Mucosa of descending colon (tissue), 3 donors: ENCODE measurements around the gene PTP4A2. TPM values are rescaled to one million over a fixed set of nuclear protein-coding genes. Genes with fewer than 3 reads are reported as not detected.

Experiments used
- ATAC-seq: fragments of 200-7000 bp; cut with Tn5 transposase; one replicate; pipeline ENCODE4 v1.9.1; 2020; ENCODE audit warnings: mild to moderate bottlenecking, moderate library complexity
- DNase-seq, 3 donors: peaks; one replicate each; pipeline ENCODE4 v3.0.0-alpha.2; 2020
- H3K36me3 ChIP-seq: fragments of 200-600 bp; one replicate; pipeline ENCODE4 v1.8.0; 2021; ENCODE audit warnings: low read depth, mild to moderate bottlenecking
- H3K4me1 ChIP-seq: fragments of 200-600 bp; one replicate; pipeline ENCODE4 v1.8.0; 2021; ENCODE audit warnings: low read depth, mild to moderate bottlenecking
- H3K4me3 ChIP-seq: fragments of 200-600 bp; one replicate; pipeline ENCODE4 v1.8.0; 2021; ENCODE audit warnings: mild to moderate bottlenecking
- H3K9me3 ChIP-seq: fragments of 200-600 bp; one replicate; pipeline ENCODE4 v1.8.0; 2021; ENCODE audit warnings: mild to moderate bottlenecking
- intact Hi-C, 2 donors: fragments of 100-400 bp; cut with DNase I in 1 of 2; cut with micrococcal nuclease in 1 of 2; formaldehyde crosslinking; loops; one replicate each; pipeline versions ENCODE4 v1.11.0 to v1.11.1; 2022; cut with DNase I, micrococcal nuclease
- total RNA-seq, 3 donors: library from RNA; stranded (reverse); fragmentation: NEBNext Ultra II Directional in 2 of 3; extraction: Animal tissue kit (Norgen Biotek cat#: 25700) in 2 of 3; gene quantifications; one replicate each; pipeline versions ENCODE4 v1.2.1 to v1.2.4, GENCODE V29; 2021 to 2023
- TF ChIP-seq, protein P1 (sequence below): fragments of 200-600 bp; IDR thresholded peaks from one replicate; pipeline ENCODE4 v1.8.0; 2022; ENCODE audit warnings: antibody characterized with exemption, mild to moderate bottlenecking
- donor health status: DM: no; HTN: no; CAD: no; lungs with moderate emphysema.
- donor health status: DM: no; HTN: no; CAD: no.
- donor health status: DM: no; HTN: yes; CAD: no.

Gene PTP4A2
- total RNA-seq, 3 donors from 2014 or later: 211 to 307 (median 298) TPM

DNA sequence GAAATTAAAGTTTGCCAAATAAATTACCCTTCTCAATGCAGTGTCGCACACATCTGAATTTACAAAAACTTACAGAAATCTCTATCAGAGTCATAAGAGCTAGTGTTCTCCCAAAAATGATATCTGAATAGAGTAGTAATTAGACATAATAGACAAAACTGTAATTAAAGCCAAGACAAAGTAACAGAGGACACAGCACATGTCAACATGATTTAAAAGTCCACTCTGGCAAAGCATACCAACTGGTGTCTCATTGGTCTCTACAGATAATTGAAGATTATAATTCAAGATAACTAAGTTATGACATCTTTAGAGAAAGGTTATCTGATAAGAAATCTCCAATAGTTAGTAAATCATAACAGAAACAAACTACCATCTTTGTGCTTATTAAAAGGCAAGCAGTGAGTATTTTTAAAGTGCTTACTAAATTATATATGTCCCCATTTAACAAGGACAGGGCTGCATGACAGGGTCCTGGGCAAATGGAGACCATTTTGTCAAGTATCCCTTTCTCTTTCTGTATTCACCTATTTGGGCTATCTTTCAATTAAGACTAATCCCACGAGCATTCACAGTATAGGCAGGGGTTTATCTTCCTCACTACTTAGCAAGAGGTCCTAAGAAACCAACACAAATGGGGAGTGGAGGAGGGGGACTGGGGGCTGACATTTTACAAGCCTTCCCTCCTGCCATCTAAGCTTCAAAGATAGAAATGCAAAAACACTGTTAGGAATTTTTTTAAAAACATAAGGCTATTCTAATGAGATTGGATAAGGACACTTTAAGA is 26.0 kb downstream of the PTP4A2 start:
- Histone ChIP-seq H3K4me3 (no peak overlapping the region), H3K36me3 (peaks cover 10% of the 10 kb centered on the region), H3K4me1 (peaks cover 4% of the 10 kb centered on the region), H3K9me3 (no peaks in the 10 kb centered on the region)
- TF ChIP-seq, protein P1, sequence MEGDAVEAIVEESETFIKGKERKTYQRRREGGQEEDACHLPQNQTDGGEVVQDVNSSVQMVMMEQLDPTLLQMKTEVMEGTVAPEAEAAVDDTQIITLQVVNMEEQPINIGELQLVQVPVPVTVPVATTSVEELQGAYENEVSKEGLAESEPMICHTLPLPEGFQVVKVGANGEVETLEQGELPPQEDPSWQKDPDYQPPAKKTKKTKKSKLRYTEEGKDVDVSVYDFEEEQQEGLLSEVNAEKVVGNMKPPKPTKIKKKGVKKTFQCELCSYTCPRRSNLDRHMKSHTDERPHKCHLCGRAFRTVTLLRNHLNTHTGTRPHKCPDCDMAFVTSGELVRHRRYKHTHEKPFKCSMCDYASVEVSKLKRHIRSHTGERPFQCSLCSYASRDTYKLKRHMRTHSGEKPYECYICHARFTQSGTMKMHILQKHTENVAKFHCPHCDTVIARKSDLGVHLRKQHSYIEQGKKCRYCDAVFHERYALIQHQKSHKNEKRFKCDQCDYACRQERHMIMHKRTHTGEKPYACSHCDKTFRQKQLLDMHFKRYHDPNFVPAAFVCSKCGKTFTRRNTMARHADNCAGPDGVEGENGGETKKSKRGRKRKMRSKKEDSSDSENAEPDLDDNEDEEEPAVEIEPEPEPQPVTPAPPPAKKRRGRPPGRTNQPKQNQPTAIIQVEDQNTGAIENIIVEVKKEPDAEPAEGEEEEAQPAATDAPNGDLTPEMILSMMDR: no peak
- ATAC-seq: no peak
- no peak for DNase-seq
- intact Hi-C loops: no loop called here

DNA sequence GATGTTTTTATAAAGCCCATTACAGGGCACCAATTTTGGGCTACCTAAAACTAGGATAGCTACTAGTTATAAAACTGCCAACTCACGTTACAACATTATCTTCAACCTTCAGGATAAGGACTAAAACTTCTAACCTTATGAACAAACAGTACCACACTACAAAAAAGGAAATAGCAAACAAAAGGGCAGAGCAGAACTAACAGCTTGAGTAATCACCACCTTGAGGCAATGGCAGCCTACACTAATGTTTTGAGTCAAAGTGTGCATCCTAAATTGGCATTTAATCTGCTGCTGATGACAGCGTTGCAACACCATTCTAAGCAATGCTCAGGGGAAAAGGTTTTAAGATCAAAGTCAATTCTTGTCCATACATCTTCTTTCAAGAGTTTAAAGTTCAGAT is 27.2 kb downstream of the PTP4A2 start:
- Histone ChIP-seq H3K9me3 (no peaks in the 10 kb centered on the region), H3K4me1 (peaks cover 4% of the 10 kb centered on the region), H3K4me3 (no peak overlapping the region), H3K36me3 (peaks cover 14% of the 10 kb centered on the region)
- DNase-seq (no peak), ATAC-seq (peak; percentile 24)
- TF ChIP-seq, protein P1: no peak
- intact Hi-C loops: no loop called here

DNA sequence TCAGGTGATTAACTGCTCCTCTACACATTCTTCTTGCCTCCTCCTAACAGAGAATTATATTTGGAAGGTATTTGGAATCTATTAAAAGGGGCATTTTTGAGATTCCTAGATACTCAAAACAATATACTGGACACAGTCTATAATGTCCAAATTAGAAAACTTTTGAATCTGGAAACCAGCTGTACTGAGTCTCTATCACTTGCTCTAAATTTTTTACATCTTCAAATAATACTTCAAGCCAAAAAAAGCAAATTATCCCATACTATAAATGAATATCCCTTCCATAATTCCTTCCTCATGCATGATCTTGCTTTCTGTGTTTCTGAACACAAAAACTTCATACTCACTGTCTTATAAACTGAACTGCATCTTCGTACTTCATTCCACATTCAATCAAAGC is 28.5 kb downstream of the PTP4A2 start:
- H3K4me1 ChIP-seq: peaks cover 4% of the 10 kb centered on the region
- peaks cover 13% of the 10 kb centered on the region for H3K36me3 ChIP-seq
- ATAC-seq (no peak), DNase-seq (no peak)
- TF ChIP-seq, protein P1: no peak
- intact Hi-C loops: no loop called here
- no peaks in the 10 kb centered on the region for H3K9me3 ChIP-seq
- no peak overlapping the region for H3K4me3 ChIP-seq

DNA sequence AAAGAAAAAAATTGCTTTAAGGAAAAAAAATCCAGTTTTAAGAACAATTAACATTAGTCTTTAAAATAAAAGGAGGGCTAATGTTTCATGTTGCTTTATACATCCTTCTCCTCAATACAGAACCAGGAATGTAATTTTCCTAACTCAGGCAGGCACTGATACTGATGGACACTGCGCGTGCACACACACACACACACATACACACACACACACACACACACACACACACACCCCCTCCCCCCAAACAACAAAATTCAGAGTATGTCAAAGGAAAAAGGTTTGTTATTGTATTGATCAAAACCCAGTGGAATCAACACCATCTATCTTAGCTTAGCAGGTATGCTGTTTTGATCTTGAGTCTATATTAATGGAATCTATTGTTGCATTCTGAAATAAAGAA is 31.6 kb downstream of the PTP4A2 start:
- ATAC-seq (no peak), DNase-seq (no peak)
- Histone ChIP-seq H3K36me3 (peaks cover 9% of the 10 kb centered on the region), H3K4me1 (no peaks in the 10 kb centered on the region), H3K9me3 (no peaks in the 10 kb centered on the region), H3K4me3 (no peak overlapping the region)
- TF ChIP-seq, protein P1: no peak
- intact Hi-C loops: no loop called here

DNA sequence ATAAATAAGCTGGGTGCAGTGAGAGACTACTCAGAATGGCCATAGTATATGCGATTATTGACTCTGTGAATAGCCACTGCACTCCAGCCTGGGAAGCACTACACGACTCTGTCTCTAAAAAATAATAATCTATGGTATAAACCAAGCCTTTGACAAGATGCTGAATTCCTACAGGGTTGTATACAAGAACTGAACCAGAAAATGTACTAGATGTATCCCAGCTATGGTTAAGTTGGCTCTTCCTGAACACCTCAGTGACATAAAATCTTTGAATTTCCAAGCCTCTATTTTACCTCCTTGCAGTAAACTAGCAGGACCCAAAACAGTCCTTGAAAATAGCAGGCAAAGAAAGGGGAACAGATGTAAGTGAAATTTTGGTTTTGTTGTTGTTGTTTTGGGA is 32.5 kb downstream of the PTP4A2 start:
- Histone ChIP-seq H3K4me3 (no peak overlapping the region), H3K4me1 (no peaks in the 10 kb centered on the region), H3K9me3 (no peaks in the 10 kb centered on the region), H3K36me3 (peaks cover 9% of the 10 kb centered on the region)
- DNase-seq: no peak
- TF ChIP-seq, protein P1: no peak
- intact Hi-C loops: no loop called here
- ATAC-seq: no peak
